Thyroid gland (tissue), 4 donors: ENCODE results near the gene CATSPER2. TPM values are rescaled to one million over a fixed set of nuclear protein-coding genes. Genes with fewer than 3 reads are reported as not detected.
"Not testable (repeated sequence)": the region's sequence is repeated elsewhere in the genome, so short reads cannot be mapped to it uniquely, and the experiment has no call there.

Experiments
- DNase-seq, 2 donors: peaks; one replicate each; pipeline ENCODE4 v3.0.0-alpha.2; 2019
- H3K27ac ChIP-seq, 3 donors: fragments of 200-600 bp; sonication (generic); 1 replicate in 2 of 3; 2 replicates in 1 of 3; pipeline ENCODE4 v1.5.1; 2016 to 2019; ENCODE audit warnings: mild to moderate bottlenecking in 1 of 3, moderate library complexity in 1 of 3
- H3K27me3 ChIP-seq: fragments of 200-600 bp; sonication (generic); one replicate; pipeline ENCODE4 v1.5.1; 2019
- H3K36me3 ChIP-seq, 2 donors: fragments of 200-600 bp; sonication (generic); one replicate each; pipeline ENCODE4 v1.5.1; 2016 to 2019
- H3K4me1 ChIP-seq, 2 donors: fragments of 200-600 bp; sonication (generic); one replicate each; pipeline ENCODE4 v1.5.1; 2017 to 2019
- H3K4me3 ChIP-seq, 3 donors: fragments of 200-600 bp; sonication (generic); replicated peaks in 1 of 3; 1 replicate in 2 of 3; 2 replicates in 1 of 3; pipeline ENCODE4 v1.5.1; 2016; ENCODE audit warnings: mild to moderate bottlenecking in 1 of 3
- H3K9me3 ChIP-seq: fragments of 200-600 bp; sonication (generic); one replicate; pipeline ENCODE4 v1.5.1; 2017
- POLR2A ChIP-seq, 2 donors: fragments of 450-650 bp; IDR thresholded peaks; one replicate each; pipeline ENCODE4 v1.6.1; 2017; ENCODE audit warnings: antibody characterized with exemption in 2 of 2, mild to moderate bottlenecking in 2 of 2, moderate library complexity in 1 of 2
- WGBS, 2 donors: methylation state at CpG; one replicate each; pipeline ENCODE4 v1.1.5; 2017; 5-methylcytosine and 5-hydroxymethylcytosine counted together
- intact Hi-C: fragments of 100-400 bp; cut with DNase I; formaldehyde crosslinking; loops from one replicate; pipeline ENCODE4 v1.15.1; 2023
- total RNA-seq, 4 donors: library from RNA; depleted of rRNA; stranded (reverse); fragments of >200 nt; gene quantifications; one replicate each; pipeline ENCODE4 v1.2.3, GENCODE V29; 2016
- TF ChIP-seq, protein P1 (sequence below), 6 experiments: fragments of 200-600 bp in 3 of 6; fragments of 450-650 bp in 3 of 6; sonication (generic) in 3 of 6; IDR thresholded peaks; one replicate each; pipeline ENCODE4 v1.5.1; 2016 to 2019; ENCODE audit warnings: antibody characterized with exemption in 6 of 6, mild to moderate bottlenecking in 2 of 6, inconsistent platforms in 1 of 6, moderate library complexity in 1 of 6

Gene CATSPER2
- total RNA-seq, 4 donors from 2014 or later, result 4.0 to 7.6 (median 6.7) TPM

DNA sequence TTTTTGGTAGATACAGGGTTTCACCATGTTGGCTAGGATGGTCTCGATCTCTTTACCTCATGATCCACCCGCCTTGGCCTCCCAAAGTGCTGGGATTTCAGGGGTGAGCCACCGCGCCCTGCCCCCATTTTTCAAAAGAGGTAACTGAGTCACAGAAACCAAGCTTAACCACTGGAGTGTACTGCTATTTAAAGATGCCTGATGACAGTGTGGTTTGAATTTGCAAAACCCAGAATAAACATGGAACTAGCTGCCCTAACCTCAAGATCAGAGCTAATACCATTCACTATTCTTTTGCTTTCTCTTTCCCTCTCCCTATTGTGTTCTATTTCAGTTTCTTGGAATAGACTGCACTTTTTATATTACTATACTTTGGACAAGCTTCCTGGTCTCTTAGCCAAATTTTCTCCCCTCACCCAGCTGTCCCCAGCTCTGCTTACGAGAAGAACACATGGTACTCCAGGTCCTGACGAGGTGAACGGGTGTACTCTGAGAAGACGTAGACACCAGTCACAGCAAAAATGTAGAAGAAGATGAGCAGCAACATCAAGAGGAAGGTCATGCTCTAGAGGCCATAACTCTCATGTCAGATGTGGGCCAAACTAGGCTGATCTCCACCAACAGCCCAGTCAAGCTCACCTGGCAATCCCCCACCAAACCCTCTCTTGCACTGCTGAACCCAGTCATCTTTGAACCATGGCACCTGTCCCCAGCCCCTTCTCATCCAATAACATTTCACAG lies 10.0 kb downstream of the CATSPER2 start:
- H3K27me3 ChIP-seq, H3K36me3 ChIP-seq, intact Hi-C loops, H3K4me3 ChIP-seq, H3K27ac ChIP-seq, H3K4me1 ChIP-seq, H3K9me3 ChIP-seq, DNase-seq: not testable (repeated sequence)
- 89 to 94% methylated on average over 8 of the region's 8 CpGs for WGBS, 2 donors

DNA sequence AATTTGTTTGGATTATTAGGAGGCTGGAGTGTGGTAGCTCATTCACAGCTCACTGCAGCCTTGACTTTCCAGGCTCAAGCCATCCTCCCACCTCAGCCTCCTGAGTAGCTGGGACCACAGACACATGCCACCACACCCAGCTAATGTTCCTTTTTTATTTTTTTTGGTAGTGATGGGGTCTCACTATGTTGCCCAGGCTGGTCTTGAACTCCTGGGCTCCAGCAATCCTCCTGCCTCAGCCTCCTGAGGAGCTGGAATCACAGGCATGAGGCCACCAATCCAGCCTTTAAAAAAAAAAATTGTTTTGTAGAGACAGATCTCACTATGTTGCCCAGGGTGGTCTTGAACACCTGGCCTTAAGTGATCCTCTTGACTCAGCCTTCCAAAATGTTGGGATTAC lies 21.7 kb downstream of the CATSPER2 start:
- H3K27ac ChIP-seq, H3K27me3 ChIP-seq, H3K4me3 ChIP-seq, DNase-seq, H3K9me3 ChIP-seq, H3K36me3 ChIP-seq, intact Hi-C loops: not testable (repeated sequence)
- peaks cover 13 to 14% of the 10 kb centered on the region in 2 donors for H3K4me1 ChIP-seq

DNA sequence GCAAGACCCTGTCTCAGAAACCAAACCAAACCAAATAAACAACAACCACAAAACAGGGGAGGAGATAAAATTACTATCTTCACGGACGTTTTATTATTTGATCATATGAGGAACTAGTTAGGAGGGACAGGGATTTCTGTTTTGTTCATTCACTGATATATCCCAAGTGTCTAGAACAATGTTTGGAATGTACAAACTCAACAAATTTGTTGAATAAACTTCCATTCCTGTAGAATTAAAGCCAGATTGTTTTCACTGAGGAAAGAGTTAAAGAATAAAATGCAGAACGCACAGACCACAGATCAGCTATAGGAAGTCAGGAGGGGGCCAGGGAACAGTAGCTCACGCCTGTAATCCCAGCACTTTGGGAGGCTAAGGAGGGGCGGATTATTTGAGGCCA lies 23.5 kb downstream of the CATSPER2 start:
- intact Hi-C loops, result no loop called here
- 15 to 20% methylated on average over 5 of the region's 5 CpGs for WGBS, 2 donors
- no peaks in the 10 kb centered on the region for H3K36me3 ChIP-seq
- H3K27ac ChIP-seq, result no peak overlapping the region
- no peaks in the 10 kb centered on the region for H3K9me3 ChIP-seq
- no peaks in the 10 kb centered on the region for H3K27me3 ChIP-seq
- H3K4me3 ChIP-seq, result no peak overlapping the region
- no peak for DNase-seq
- TF ChIP-seq, protein P1, sequence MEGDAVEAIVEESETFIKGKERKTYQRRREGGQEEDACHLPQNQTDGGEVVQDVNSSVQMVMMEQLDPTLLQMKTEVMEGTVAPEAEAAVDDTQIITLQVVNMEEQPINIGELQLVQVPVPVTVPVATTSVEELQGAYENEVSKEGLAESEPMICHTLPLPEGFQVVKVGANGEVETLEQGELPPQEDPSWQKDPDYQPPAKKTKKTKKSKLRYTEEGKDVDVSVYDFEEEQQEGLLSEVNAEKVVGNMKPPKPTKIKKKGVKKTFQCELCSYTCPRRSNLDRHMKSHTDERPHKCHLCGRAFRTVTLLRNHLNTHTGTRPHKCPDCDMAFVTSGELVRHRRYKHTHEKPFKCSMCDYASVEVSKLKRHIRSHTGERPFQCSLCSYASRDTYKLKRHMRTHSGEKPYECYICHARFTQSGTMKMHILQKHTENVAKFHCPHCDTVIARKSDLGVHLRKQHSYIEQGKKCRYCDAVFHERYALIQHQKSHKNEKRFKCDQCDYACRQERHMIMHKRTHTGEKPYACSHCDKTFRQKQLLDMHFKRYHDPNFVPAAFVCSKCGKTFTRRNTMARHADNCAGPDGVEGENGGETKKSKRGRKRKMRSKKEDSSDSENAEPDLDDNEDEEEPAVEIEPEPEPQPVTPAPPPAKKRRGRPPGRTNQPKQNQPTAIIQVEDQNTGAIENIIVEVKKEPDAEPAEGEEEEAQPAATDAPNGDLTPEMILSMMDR (IDR thresholded peaks at IDR 0.05), result no peak
- TF ChIP-seq POLR2A (IDR thresholded peaks at IDR 0.05), result no peak
- H3K4me1 ChIP-seq, result peaks cover 13 to 14% of the 10 kb centered on the region in 2 donors

DNA sequence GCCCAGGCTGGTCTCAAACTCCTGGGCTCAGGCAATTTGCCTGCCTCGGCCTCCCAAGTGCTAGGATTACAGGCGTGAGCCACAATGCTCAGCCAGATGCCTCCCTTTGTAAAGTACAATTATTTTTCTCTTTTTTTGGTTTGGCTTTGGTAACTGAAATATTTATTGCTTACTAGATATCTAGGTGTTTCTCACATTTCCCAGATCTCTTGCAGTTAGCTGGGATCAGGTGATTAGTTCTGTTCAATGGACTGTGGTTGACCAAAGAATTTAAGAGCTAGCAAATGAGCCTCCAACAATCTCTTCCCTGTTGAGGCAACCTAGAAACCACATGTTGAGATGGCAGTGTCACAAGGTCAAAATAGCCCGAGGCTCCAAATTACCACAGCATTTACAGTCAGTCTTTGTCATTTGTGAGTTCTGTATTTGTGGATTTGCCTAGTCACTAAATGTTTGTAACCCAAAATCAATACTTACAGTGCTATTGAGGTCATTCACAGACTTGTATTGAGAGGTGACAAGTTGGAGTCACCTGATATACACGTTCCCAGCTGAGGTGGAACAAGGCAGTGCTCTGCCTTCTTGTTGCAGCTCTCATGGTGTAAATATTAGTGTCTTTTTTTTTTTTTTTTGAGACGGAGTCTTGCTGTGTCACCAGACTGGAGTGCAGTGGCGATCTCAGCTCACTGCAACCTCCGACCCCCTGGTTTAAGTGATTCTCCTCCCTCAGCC lies 26.4 kb downstream of the CATSPER2 start:
- DNase-seq, H3K36me3 ChIP-seq, intact Hi-C loops, H3K27me3 ChIP-seq, H3K27ac ChIP-seq, H3K9me3 ChIP-seq, H3K4me3 ChIP-seq: not testable (repeated sequence)
- peaks cover 13 to 14% of the 10 kb centered on the region in 2 donors for H3K4me1 ChIP-seq
- WGBS, 2 donors, result 67 to 72% methylated on average over 6 of the region's 7 CpGs

DNA sequence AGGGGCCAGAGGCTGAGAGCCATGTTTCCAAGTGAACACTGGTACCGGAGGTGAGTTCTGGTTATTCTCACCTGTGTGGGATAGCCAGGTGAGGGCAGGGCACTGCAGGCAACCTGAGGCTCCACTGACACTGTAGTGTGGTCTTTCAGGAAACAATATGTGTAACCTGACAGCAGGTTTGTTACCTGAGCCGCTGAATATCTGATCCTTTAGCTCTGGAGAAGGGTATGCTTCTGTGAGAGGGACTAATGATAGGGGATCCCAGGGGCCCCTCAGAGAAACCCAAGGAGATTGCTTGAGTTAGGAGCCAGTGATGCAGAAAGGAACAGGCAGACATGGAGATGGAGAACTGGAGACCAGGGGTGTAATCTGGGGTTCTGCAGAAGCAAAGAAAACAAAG lies 29.9 kb downstream of the CATSPER2 start, which contains the start of gene STRC:
Gene STRC (minus strand): TSS at position 101 of the 400 bp plus-strand sequence. CDS start 78 bp downstream, at position 23.
- H3K36me3 ChIP-seq, intact Hi-C loops, H3K27ac ChIP-seq, H3K4me1 ChIP-seq, H3K9me3 ChIP-seq, H3K4me3 ChIP-seq, H3K27me3 ChIP-seq, DNase-seq: not testable (repeated sequence)
- no CpG with 5 or more reads among the region's 2 CpGs for WGBS, 2 donors

DNA sequence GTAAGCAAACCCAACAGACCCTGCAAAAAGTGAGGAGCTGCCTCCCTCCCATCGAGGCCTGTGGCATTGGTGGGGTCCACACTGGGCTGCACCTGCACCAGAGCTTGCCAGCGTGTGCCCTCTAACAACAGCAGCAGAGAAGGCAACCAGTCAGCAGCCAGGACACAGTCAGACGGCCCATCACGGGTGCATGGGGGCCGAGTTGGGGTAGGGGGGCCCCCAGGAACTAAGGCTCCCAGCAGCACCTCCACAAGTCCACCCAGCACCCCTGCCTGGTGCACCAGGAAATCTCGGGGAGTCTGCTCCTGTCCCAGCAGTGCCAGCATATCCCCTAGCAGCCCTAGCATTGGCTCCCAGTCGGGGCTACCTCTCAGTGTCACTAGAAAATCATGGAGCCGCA lies 30.9 kb downstream of the CATSPER2 start:
- H3K4me1 ChIP-seq, H3K36me3 ChIP-seq, intact Hi-C loops, H3K27me3 ChIP-seq, H3K9me3 ChIP-seq, DNase-seq, H3K27ac ChIP-seq, H3K4me3 ChIP-seq: not testable (repeated sequence)
- no CpG with 5 or more reads among the region's 8 CpGs for WGBS, 2 donors

DNA sequence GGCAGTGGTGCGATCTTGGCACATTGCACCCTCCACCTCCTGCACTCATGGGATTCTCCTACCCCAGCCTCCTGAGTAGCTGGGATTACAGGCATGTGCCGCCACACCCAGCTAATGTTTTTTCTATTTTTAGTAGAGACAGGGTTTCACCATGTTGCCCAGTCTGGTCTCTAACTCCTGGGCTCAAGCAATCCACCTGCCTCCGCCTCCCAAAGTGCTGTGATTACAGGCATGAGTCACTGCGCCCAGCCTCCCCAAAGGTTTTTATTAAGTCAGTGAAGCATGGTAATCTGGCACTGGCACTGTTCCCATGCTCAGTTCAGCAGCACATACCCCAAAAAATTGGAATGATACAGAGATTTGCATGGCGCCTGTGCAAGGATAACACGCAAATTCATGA lies 46.4 kb downstream of the CATSPER2 start:
- DNase-seq, result peak; percentile 93 to 95
- H3K27ac ChIP-seq, result peak overlapping the region; percentile 39 to 57 (median 40)
- H3K4me3 ChIP-seq, H3K9me3 ChIP-seq, H3K4me1 ChIP-seq, intact Hi-C loops, H3K36me3 ChIP-seq, H3K27me3 ChIP-seq: not testable (repeated sequence)
- 35 to 36% methylated on average over 6 of the region's 6 CpGs for WGBS, 2 donors

DNA sequence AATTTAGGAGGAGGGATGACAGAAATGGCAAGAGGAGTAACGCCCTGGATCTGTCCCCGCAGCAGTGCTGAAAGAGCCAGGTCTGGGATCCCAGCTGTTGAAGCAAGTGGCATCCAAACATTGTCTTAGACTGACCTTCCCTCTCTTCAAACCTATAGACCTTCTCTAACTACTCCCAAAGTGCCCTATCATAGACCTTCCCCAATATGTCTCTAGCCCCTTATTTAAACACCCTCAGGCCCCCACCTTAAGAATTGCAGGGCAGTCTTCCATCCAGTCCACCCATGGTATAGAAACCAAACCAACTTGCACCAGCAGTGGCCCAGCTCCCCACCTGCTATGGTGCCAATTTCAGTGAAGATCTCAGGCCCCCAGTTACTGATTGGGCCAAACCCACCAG lies 48.4 kb downstream of the CATSPER2 start:
- H3K4me1 ChIP-seq, H3K27ac ChIP-seq, H3K27me3 ChIP-seq, H3K9me3 ChIP-seq, DNase-seq, intact Hi-C loops, H3K4me3 ChIP-seq, H3K36me3 ChIP-seq: not testable (repeated sequence)
- no CpG with 5 or more reads among the region's 2 CpGs for WGBS, 2 donors

DNA sequence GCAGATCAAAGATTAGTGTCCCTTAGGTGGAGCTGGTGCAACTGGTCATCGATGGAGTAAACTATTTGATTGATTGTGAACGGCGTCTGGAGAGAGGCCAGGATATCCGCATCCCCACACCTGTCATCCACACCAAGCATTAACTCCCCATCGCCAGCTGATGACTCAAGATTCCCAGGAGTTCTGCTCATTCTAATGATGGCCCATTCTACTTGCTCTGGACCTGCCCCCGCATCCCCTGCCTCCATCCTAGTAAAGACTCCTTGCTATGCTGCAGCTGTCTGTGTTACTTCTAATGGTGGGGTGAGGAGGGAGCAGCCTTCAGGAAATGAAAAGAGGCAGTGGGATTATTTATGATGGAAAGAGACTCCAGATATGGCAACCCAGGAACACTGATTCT lies 49.5 kb downstream of the CATSPER2 start:
- H3K4me1 ChIP-seq, H3K9me3 ChIP-seq, intact Hi-C loops, H3K36me3 ChIP-seq, DNase-seq, H3K27ac ChIP-seq, H3K4me3 ChIP-seq, H3K27me3 ChIP-seq: not testable (repeated sequence)
- WGBS, 2 donors, result 87 to 94% methylated on average over 6 of the region's 6 CpGs

DNA sequence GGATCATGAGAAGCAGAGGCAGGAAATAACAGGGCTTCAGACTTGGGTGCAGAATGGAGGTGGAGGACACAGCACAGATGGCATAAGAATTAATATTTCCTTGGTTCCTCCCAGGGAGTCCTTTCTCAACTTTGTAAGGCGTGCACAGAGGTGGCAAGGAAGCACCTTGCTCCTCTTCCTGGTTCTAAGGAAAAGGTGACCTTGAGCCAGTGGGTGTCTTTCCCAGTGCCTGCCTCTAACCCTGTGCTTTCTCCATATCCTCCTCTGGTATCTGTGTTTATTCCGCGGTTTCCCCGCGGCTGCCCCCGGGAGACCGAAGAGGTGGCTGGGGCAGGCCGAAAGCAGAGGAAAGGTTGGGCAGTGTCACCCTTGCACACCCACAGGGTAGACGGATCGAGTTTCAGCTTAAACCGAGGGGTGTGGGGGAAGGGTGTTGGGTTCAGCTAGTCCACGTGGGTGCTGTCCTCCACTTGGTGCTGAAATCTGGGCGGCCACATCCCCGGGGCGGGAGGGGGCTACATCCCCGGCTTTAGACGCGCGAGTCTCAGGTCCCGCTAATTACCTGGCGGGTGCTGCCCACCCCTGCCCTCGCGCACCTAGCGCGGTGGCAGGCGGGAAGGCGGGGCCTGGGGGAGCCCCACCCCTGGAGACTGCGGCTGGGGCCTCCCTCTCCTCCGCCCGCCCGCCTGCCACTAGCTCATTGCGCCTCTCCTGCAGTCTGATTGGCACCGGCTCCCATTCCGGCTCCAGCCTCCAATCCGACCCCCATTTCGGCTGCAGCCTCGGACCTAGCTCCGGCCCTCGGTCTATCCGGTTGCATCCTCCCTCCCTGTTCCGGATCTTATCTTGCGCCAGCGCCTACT lies 55.1 kb downstream of the CATSPER2 start, which contains the start of gene CKMT1B:
Gene CKMT1B (plus strand): TSS at position 700 of the 863 bp plus-strand sequence. CDS start 192 bp downstream, outside the sequence.
- DNase-seq, H3K9me3 ChIP-seq, H3K36me3 ChIP-seq, H3K27me3 ChIP-seq, H3K4me3 ChIP-seq, H3K27ac ChIP-seq, intact Hi-C loops, H3K4me1 ChIP-seq: not testable (repeated sequence)
- no CpG with 5 or more reads among the region's 43 CpGs for WGBS, 2 donors

DNA sequence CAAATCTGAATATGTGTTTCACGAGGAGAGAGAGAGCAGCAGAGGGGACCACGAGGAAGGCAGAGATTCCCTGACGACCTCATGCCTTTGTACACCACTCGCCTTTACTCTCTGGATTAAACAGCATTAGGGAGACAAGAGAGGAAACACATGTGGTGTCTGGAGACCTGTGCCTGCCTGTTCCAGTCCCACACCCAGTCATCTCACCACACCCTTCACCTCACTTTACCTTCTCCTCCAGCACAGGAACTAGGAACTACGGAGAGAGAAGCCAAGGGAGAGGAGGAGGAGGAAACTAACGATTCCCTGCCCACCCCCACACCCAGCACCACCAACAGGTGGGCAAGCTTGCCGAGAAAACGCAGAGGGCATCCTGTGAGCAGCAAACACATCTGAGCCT lies 55.8 kb downstream of the CATSPER2 start:
- WGBS, 2 donors, result 15 to 22% methylated on average over 4 of the region's 8 CpGs
- H3K4me3 ChIP-seq, intact Hi-C loops, H3K27ac ChIP-seq, H3K4me1 ChIP-seq, H3K9me3 ChIP-seq, H3K27me3 ChIP-seq, DNase-seq, H3K36me3 ChIP-seq: not testable (repeated sequence)
